GM12878 (cell line): ENCODE measurements around the gene SULT1A3. TPM values are rescaled to one million over a fixed set of nuclear protein-coding genes. Genes with fewer than 3 reads are reported as not detected.

ENCODE experiments used
- ATF7 ChIP-seq: fragments of 450-650 bp; IDR thresholded peaks from 2 replicates; pipeline ENCODE4 v1.6.1; 2016; ENCODE audit warnings: low read depth, mild to moderate bottlenecking
- BRCA1 ChIP-seq: IDR thresholded peaks from 2 replicates; pipeline ENCODE4 v1.6.1; 2011; ENCODE audit warnings: low read depth, low read length, improper control_type of control experiment
- CEBPB ChIP-seq, 2 experiments: fragments of 150-350 bp in 1 of 2; IDR thresholded peaks; 2 replicates each; pipeline ENCODE4 v1.6.1; 2012 to 2014; ENCODE audit warnings: low read depth in 2 of 2, low read length in 2 of 2, borderline replicate concordance in 1 of 2, inconsistent platforms in 1 of 2
- EED ChIP-seq: sonication (generic); IDR thresholded peaks from 2 replicates; pipeline ENCODE4 v1.6.1; 2016; ENCODE audit warnings: antibody characterized with exemption, low read depth
- GATAD2B ChIP-seq: fragments of 450-650 bp; conservative IDR thresholded peaks from 2 replicates; pipeline ENCODE4 v1.6.1; 2017; ENCODE audit warnings: low read depth, mild to moderate bottlenecking, moderate library complexity
- KLF5 ChIP-seq: fragments of 450-650 bp; IDR thresholded peaks from 2 replicates; pipeline ENCODE4 v1.6.1; 2014; ENCODE audit warnings: mild to moderate bottlenecking; ENCODE audit not compliant: partially characterized antibody
- NR2F1 ChIP-seq: fragments of 450-650 bp; conservative IDR thresholded peaks from 2 replicates; pipeline ENCODE4 v1.6.1; 2017; ENCODE audit warnings: mild to moderate bottlenecking
- RAD51 ChIP-seq: fragments of 450-650 bp; IDR thresholded peaks from 2 replicates; pipeline ENCODE4 v1.6.1; 2016; ENCODE audit warnings: moderate library complexity, mild to moderate bottlenecking, inconsistent platforms
- RUNX3 ChIP-seq: IDR thresholded peaks from 2 replicates; pipeline ENCODE4 v1.6.1; 2012; ENCODE audit warnings: low read length, inconsistent platforms
- SIN3A ChIP-seq: IDR thresholded peaks from 2 replicates; pipeline ENCODE4 v1.6.1; 2012; ENCODE audit warnings: low read depth, low read length, improper control_type of control experiment
- SMARCA5 ChIP-seq: fragments of 450-650 bp; IDR thresholded peaks from 2 replicates; pipeline ENCODE4 v1.6.1; 2017; ENCODE audit warnings: mild to moderate bottlenecking
- SMC3 ChIP-seq: IDR thresholded peaks from 2 replicates; pipeline ENCODE4 v1.6.1; 2011; ENCODE audit warnings: low read length, improper control_type of control experiment, borderline replicate concordance
- TCF7 ChIP-seq: IDR thresholded peaks from 2 replicates; pipeline ENCODE4 v1.6.1; 2014; ENCODE audit warnings: antibody characterized with exemption, borderline replicate concordance
- YBX1 ChIP-seq: fragments of 450-650 bp; IDR thresholded peaks from 2 replicates; pipeline ENCODE4 v1.6.1; 2016; ENCODE audit warnings: antibody characterized with exemption
- ZNF24 ChIP-seq: fragments of 450-650 bp; IDR thresholded peaks from 2 replicates; pipeline ENCODE4 v1.6.1; 2017; ENCODE audit warnings: antibody characterized with exemption, mild to moderate bottlenecking
- ZNF622 ChIP-seq: fragments of 450-650 bp; IDR thresholded peaks from 2 replicates; pipeline ENCODE4 v1.6.1; 2017; ENCODE audit warnings: mild to moderate bottlenecking, inconsistent platforms
- polyA plus RNA-seq, 11 experiments: library from polyadenylated mRNA; depleted of rRNA in 4 of 11; unstranded in 6 of 11; stranded (reverse) in 5 of 11; fragments of >200 nt; fragmentation: Nextera tagmentation in 4 of 11; fragmentation: Illumina TruSeq in 1 of 11; extraction: Ambion mirVana in 4 of 11; extraction: Trizol in 1 of 11; gene quantifications; 1 replicate in 1 of 11; 2 replicates in 10 of 11; pipeline versions ENCODE4 v1.2.1 to v1.2.3, GENCODE V29; 2011 to 2016; ENCODE audit warnings: inconsistent platforms in 2 of 11, missing spikeins in 2 of 11, low read depth in 1 of 11
- total RNA-seq, 4 experiments: library from RNA; depleted of rRNA in 3 of 4; stranded (reverse); fragments of >200 nt in 3 of 4; fragmentation: Illumina TruSeq in 1 of 4; extraction: Trizol in 1 of 4; gene quantifications; 2 replicates each; pipeline versions ENCODE4 v1.2.1 to v1.2.3, GENCODE V29; 2013 to 2021
- TF ChIP-seq, protein P1 (sequence below): IDR thresholded peaks from 2 replicates; pipeline ENCODE4 v1.6.1; 2012; ENCODE audit warnings: improper control_type of control experiment, low read depth, low read length; ENCODE audit not compliant: insufficient replicate concordance
- TF ChIP-seq, protein P2 (sequence below): fragments of 450-650 bp; IDR thresholded peaks from 2 replicates; pipeline ENCODE4 v1.6.1; 2017; ENCODE audit warnings: mild to moderate bottlenecking, moderate library complexity
- TF ChIP-seq, protein P3 (sequence below): fragments of 450-650 bp; IDR thresholded peaks from 2 replicates; pipeline ENCODE4 v1.6.1; 2016; ENCODE audit warnings: mild to moderate bottlenecking, moderate library complexity, borderline replicate concordance

SULT1A3 gene
- total and polyA plus RNA-seq, 10 of the 15 experiments (the other 5 are each of a cell fraction or from before 2014, with no cell fraction given), result 3.3 to 15.8 (median 6.2) TPM

DNA sequence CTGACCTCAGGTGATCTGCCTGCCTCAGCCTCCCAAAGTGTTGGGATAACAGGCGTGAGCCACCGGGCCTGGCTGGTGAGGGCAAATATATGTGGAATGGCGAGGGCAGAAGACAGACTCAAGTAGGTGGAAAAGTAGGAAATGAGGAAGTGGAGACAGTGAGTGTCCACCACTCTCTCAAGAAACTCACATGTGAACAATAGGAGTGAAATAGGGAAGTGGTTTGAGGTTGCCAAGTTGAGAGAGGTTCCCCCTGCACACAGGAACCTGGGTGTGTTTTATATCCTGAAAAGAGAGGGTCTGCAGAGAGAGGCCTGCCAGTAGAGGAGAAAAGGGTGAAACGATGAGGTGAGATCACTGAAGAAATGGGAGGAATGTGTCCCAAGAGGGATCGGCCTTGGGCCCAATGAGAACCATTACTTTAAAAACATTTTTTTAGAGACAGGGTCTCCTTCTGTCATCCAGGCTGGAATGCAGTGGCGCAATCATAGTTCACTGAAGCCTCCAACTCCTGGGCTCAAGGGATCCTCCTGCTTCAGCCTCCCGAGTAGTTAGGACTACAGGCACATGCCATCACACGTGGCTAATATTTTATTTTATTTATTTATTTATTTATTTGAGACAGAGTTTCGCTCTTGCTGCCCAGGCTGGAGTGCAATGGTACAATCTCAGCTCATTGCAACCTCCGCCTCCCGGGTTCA is 32.7 kb upstream of the SULT1A3 start (continued):
- TF ChIP-seq, protein P1, sequence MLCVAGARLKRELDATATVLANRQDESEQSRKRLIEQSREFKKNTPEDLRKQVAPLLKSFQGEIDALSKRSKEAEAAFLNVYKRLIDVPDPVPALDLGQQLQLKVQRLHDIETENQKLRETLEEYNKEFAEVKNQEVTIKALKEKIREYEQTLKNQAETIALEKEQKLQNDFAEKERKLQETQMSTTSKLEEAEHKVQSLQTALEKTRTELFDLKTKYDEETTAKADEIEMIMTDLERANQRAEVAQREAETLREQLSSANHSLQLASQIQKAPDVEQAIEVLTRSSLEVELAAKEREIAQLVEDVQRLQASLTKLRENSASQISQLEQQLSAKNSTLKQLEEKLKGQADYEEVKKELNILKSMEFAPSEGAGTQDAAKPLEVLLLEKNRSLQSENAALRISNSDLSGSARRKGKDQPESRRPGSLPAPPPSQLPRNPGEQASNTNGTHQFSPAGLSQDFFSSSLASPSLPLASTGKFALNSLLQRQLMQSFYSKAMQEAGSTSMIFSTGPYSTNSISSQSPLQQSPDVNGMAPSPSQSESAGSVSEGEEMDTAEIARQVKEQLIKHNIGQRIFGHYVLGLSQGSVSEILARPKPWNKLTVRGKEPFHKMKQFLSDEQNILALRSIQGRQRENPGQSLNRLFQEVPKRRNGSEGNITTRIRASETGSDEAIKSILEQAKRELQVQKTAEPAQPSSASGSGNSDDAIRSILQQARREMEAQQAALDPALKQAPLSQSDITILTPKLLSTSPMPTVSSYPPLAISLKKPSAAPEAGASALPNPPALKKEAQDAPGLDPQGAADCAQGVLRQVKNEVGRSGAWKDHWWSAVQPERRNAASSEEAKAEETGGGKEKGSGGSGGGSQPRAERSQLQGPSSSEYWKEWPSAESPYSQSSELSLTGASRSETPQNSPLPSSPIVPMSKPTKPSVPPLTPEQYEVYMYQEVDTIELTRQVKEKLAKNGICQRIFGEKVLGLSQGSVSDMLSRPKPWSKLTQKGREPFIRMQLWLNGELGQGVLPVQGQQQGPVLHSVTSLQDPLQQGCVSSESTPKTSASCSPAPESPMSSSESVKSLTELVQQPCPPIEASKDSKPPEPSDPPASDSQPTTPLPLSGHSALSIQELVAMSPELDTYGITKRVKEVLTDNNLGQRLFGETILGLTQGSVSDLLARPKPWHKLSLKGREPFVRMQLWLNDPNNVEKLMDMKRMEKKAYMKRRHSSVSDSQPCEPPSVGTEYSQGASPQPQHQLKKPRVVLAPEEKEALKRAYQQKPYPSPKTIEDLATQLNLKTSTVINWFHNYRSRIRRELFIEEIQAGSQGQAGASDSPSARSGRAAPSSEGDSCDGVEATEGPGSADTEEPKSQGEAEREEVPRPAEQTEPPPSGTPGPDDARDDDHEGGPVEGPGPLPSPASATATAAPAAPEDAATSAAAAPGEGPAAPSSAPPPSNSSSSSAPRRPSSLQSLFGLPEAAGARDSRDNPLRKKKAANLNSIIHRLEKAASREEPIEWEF, result no peak
- TF ChIP-seq CEBPB (IDR thresholded peaks at IDR 0.05; ENCODE audit: borderline replicate concordance in 1 of 2, low read depth in 2 of 2, low read length in 2 of 2) (no peak), RAD51 (no peak), ZNF622 (no peak), ATF7 (peak; percentile 74), EED (peak; percentile 93), SMC3 (no peak), SMARCA5 (peak; percentile 14; the same call in 1 of the 2 replicates), RUNX3 (peak; percentile 97), GATAD2B (peak; percentile 86), TCF7 (no peak), BRCA1 (no peak), YBX1 (no peak), KLF5 (no peak), NR2F1 (peak; percentile 80), SIN3A (no peak), ZNF24 (no peak)
- TF ChIP-seq, protein P2, sequence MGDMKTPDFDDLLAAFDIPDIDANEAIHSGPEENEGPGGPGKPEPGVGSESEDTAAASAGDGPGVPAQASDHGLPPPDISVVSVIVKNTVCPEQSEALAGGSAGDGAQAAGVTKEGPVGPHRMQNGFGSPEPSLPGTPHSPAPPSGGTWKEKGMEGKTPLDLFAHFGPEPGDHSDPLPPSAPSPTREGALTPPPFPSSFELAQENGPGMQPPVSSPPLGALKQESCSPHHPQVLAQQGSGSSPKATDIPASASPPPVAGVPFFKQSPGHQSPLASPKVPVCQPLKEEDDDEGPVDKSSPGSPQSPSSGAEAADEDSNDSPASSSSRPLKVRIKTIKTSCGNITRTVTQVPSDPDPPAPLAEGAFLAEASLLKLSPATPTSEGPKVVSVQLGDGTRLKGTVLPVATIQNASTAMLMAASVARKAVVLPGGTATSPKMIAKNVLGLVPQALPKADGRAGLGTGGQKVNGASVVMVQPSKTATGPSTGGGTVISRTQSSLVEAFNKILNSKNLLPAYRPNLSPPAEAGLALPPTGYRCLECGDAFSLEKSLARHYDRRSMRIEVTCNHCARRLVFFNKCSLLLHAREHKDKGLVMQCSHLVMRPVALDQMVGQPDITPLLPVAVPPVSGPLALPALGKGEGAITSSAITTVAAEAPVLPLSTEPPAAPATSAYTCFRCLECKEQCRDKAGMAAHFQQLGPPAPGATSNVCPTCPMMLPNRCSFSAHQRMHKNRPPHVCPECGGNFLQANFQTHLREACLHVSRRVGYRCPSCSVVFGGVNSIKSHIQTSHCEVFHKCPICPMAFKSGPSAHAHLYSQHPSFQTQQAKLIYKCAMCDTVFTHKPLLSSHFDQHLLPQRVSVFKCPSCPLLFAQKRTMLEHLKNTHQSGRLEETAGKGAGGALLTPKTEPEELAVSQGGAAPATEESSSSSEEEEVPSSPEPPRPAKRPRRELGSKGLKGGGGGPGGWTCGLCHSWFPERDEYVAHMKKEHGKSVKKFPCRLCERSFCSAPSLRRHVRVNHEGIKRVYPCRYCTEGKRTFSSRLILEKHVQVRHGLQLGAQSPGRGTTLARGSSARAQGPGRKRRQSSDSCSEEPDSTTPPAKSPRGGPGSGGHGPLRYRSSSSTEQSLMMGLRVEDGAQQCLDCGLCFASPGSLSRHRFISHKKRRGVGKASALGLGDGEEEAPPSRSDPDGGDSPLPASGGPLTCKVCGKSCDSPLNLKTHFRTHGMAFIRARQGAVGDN, result no peak
- TF ChIP-seq, protein P3, sequence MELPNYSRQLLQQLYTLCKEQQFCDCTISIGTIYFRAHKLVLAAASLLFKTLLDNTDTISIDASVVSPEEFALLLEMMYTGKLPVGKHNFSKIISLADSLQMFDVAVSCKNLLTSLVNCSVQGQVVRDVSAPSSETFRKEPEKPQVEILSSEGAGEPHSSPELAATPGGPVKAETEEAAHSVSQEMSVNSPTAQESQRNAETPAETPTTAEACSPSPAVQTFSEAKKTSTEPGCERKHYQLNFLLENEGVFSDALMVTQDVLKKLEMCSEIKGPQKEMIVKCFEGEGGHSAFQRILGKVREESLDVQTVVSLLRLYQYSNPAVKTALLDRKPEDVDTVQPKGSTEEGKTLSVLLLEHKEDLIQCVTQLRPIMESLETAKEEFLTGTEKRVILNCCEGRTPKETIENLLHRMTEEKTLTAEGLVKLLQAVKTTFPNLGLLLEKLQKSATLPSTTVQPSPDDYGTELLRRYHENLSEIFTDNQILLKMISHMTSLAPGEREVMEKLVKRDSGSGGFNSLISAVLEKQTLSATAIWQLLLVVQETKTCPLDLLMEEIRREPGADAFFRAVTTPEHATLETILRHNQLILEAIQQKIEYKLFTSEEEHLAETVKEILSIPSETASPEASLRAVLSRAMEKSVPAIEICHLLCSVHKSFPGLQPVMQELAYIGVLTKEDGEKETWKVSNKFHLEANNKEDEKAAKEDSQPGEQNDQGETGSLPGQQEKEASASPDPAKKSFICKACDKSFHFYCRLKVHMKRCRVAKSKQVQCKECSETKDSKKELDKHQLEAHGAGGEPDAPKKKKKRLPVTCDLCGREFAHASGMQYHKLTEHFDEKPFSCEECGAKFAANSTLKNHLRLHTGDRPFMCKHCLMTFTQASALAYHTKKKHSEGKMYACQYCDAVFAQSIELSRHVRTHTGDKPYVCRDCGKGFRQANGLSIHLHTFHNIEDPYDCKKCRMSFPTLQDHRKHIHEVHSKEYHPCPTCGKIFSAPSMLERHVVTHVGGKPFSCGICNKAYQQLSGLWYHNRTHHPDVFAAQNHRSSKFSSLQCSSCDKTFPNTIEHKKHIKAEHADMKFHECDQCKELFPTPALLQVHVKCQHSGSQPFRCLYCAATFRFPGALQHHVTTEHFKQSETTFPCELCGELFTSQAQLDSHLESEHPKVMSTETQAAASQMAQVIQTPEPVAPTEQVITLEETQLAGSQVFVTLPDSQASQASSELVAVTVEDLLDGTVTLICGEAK, result no peak
